ENCODE measurements around the gene ZNF436.
A peak's percentile ranks its signal among the peaks of the same experiment; 100 is the strongest.

Gene ZNF436

DNA sequence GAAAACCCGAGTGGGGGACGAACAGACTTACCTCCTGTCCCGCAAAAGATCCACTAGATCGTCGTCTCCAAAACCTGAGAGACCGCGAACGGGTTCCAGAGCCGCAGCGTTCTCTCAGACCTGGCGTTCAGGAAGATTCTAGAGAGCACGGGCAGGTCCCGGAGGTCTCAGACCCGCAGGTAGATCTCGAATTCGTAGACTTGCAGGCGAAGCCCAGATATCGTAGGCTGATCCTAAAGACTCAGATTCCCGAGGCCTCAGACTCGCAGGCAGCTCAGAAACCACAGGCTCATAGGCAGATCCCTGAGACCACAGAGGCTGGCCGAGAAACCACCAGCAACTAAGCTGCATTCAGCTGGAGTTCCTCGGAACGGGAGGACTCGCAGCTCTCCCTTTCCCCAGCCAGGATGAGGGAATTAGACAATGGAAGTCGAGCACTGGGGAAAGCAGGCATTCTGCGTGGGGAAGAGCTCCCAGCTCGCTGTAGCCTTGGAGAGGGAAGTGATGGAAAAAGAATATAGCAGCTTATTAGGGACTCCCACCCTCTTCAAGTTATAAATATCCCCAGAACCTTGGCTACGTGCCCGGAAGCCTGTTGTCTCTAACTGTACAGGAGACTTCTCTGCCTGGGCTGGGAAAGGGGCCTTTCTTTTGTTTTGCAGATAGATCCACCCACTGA is at the start of gene ZNF436:
Gene ZNF436 (minus strand): TSS at position 502 of the 679 bp plus-strand sequence. CDS start 1,831 bp downstream, outside the sequence.
- DNase-seq (ENCODE audit: low spot score): peak; percentile 92

DNA sequence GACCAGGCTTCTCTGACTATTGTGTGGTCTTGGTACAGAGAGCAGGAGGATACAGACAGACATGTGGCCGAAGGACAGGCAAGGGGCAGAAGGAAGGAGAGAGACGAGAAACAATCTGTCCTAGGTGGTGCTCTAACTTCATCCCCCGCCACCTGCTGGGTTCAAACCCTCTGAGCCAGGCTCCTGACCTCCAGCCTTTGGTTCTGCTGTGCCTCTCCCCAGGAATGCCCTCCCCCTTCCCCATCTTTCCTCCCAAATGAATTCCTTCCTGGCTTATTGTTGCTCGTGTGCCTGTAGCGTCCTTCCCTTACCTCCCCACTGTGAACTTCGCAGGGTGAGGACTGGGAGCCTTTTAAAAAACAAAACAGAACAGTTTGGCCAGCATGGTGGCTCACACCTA is 49.5 kb upstream of the ZNF436 start:
- DNase-seq (ENCODE audit: low spot score): no peak

DNA sequence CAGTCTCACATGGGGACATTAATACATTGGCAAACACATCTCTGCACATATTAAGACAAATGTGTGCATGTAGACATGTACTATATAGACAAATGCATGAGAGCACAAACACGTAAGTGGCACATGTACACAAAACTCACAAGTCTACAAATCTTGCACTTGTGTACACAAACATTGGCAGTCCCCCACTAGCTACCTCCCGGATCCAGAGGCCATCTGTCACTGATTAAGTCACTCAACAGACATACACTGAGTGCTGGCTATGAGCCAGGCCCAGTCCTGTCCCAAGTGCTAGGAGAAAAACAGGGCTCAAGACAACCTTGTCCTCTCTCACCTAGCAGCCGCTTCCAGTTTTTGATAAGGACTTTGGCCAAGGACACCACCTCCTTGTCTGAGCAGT is 47.9 kb upstream of the ZNF436 start:
- DNase-seq (ENCODE audit: low spot score): no peak

DNA sequence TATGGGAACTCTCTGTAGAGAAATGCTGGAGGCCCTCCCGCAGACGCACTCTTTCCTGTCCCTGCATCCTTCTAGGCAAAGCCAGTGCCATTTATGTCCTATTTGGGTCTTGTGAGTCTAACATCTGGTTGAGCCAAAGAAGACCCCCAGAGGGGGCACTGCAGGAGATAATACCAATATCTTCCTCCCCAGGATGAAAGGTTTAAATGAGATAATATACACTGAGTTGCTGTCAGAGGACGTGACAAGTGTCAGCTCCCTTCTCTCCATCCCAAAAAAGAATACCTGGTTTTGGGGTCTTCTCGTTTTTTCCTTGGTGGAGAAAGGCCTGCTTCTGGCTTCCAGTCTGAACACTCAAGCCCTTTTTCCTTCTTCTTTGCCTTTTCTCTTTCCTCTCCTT is 47.3 kb upstream of the ZNF436 start:
- DNase-seq (ENCODE audit: low spot score): no peak

DNA sequence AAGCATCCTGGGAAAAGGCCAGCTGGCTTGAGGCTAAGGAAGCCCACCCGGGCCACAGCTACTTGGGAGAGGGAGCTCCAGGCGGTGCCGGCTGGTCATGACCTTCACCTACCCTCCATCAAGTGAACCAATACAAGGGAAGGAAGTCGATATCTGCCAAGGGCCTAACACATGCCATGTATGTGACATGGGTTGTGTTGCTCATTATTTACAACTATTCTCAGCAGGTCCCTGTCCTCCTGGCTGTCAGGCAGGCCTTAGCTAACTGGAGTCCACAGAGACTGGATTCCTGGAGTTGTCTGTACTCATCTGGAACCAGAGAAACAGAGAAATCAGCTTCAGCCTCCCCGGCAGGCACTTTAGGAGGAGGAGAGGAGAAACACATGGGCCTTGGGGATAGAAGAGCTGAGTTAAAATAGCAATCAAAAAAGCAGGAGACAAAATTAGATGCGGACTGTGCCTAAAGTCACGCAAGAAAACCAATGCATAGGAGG is 39.2 kb upstream of the ZNF436 start:
- DNase-seq (ENCODE audit: low spot score): no peak

DNA sequence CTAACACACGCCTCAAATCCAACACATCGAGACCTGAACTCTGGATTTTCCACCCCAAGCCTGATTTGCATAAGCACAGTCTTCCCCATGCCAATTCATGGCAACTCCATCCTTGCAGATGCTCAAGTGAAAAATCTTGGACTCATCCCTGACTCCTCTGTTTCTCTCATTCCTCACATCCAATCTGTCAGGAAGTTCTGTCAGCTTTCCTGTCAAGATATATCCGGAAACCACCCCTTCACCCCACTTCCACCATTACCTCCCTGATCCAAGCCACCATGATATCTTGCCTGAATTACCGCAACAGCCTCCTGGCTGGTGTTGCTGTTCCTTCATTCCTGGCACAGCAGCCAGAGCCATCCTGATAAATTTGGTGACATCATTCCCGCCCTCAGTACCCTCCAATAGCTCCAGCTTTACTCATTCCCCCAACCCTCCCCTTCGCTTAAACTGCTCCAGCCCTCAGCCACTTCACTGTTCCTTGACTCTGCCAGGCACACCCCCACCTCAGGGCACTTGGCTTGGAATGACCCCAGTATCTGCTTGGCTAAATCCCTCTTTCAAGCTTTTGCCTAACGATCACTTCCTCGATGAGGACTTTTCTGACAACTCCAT is 37.5 kb upstream of the ZNF436 start:
- no peak for DNase-seq (ENCODE audit: low spot score)

DNA sequence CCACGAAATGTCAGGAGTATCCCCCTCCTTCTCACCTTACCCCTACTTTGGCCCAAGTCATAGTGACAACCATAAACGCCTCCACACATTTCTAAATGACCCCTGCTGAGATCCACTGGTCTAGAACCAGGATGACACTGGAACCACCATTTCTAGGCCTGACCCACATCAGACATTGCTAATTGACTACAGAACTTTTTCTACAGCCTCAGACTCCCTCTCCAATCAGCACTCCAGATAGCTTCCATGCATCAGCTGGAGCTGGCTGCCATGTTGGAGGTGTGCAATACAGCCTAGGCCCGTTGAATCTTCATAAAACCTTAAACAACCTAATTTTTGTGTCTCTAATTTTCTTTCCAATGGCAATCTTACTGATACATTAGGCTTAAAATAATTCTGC is 36.3 kb upstream of the ZNF436 start:
- DNase-seq (ENCODE audit: low spot score): no peak

DNA sequence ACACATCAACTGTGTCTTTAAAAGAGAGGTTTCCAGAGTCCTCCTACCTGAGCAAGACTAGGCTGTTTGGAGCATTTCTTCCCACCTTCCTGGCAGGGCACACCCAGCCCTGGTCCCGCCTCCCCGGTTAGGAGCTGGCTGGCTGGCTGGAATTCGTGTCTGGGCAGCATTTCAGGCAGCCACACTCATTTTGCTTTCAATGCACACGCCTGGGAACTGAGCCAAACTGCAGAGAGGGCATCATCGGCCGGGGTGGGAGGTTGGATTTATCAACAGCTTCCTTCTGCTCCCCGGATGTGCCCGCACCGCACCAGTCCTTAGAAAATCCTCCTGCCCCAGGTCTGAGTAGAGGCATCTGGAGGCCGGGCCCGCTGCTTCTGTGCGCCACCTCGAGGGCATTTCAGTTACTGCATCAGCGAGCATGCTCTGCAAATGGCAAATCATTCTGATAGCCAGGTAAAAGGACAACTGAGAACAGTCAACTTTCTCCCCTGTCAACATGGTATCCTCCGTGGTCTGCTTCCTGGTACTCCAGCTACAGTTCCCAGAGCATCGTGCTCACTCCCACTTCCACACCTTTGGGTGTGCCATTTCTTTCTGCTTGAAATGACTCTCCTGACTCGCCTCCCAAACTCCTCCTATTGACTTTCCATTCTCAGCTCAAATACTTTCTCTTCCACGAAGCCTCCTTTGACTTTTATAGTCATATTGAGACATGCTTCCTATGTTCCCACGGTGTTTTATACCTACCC is 34.3 kb upstream of the ZNF436 start:
- DNase-seq (ENCODE audit: low spot score): peak; percentile 85

DNA sequence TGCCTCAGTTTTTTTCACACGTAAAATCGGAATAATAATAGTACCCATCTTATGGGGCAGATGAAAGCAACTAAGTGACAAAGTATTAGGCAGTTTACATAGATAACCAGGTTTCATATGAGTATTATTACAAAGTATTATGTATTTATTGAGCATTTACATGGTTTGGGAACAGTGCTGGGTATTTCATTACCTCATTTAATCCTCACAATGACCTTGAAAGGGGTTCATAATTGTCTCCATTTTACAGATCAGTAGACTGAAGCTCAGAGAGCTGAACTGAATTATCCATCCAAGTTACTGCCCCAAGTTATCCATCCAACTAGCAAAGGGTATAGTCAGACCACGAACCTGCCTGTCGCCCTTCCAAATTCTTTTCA is 33.7 kb upstream of the ZNF436 start:
- DNase-seq (ENCODE audit: low spot score): no peak

DNA sequence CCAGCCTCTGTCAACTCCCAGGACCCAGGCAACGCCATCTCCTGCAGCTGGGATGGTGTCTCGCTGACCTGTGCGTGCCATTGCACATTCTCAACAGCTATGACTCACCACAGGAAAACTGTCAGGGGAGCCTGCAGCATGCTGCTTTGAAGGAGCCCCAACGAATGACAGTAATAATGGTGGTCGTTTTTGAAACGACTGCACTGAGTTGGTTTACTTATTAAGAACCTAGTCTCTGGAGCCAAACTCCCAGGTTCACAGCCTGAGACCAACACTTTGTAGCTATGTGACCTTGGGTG is 33.4 kb upstream of the ZNF436 start:
- DNase-seq (ENCODE audit: low spot score): no peak

DNA sequence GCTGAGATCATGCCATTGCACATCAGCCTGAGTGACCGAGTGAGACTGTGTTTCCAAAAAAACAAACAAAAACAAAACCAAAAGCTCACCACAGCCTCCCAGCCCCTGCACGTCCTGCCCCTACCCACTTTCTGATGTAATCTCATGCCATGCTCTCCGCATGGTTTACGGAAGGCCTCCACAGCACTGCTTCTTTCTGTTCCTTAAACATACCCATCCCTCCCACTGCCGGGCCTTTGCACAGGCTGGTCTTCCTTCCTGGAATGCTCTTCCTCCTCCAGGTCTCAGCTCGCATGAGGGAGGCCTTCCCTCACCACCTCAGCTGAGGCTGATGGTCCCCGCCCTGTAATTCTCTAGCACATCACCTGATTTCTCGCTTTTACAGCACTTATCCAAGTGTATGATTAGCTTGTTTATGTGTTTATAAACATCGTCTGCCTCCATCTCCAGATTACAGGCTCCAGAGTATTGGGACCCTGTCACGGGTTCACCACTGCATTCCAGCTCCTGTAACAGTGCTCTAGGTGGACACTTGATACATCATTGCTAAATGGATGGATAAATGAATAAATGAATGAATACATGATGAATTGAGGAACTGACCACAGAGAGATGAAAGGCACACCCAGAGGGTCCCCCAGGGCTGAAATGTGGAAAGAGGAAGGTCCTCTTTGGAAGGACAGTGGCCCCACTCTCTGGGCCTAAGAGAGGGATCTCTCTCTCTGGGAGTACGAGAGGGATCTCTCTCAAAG is 32.8 kb upstream of the ZNF436 start:
- DNase-seq (ENCODE audit: low spot score): no peak

DNA sequence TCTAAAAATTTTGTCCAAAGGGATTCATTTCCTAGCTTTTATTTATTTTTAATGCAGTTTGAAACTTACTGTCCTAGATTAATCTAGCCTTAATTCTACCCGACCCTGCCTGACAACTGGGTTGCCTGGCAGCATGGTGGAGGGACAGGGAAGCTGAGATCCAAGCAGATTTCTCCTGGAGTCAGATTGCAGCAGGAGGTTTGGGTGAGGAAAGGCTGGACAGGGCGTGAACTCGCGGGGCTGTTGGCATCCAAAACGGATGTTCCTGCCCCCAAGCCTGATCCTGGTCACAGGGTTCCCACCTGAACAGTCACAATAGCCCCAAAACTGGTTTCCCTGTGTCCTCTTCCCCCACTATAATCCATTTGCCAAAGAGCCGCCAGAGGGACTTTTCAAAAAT is 31.7 kb upstream of the ZNF436 start:
- no peak for DNase-seq (ENCODE audit: low spot score)

DNA sequence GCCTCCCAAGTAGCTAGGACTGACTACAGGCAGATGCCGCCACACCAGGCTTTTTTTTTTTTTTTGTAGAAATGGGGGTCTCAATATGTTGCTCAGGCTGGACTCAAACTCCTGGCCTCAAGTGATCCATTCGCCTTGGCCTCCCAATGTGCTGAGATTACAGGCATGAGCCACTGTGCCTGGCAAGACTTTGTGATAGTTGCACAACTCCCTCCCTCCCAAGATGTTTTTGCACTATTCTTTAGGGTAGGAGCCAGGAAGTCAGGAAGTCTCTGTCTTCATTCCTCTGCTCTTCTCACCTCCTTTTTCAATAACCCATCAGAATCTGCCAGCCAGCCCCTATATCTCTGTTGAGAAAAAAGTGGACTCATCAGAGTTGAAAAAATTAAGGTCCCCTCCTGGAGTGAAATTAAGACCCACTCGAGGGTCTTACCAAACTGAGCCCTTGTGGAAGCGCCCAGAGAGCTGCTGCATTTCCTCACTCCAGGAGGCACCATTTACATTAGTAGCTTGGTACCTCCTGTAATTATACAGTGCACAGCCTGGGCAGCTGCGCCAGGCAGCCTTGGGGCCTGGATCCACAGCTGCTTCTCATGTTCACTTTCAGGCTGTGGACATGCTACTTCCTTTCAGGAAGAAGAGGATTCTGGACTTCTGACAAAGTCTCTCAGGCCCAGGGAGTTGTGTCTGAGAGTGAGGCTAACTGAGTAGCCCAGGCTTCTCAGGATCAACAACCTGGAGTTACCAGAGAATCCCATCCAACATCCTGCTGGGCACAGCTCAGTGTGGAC is 30.9 kb upstream of the ZNF436 start:
- no peak for DNase-seq (ENCODE audit: low spot score)

DNA sequence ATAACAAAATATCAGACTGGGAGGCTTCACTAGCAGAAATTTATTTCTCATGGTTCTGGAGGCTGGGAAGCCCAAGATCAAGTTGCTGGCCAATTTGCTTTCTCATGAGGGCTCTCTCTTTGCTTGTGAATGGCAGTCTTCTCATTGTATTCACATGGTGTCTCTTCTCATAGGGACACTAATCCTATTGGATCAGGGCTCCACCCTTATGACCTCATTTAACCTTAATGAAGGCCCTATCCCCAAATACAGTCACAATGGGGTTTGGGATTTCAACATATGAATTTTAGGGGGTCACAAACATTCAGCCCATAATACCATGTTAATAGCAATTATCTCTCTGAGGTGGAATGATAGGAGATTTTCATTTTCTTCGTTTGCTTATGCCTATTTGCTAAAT is 29.6 kb upstream of the ZNF436 start:
- DNase-seq (ENCODE audit: low spot score): no peak

DNA sequence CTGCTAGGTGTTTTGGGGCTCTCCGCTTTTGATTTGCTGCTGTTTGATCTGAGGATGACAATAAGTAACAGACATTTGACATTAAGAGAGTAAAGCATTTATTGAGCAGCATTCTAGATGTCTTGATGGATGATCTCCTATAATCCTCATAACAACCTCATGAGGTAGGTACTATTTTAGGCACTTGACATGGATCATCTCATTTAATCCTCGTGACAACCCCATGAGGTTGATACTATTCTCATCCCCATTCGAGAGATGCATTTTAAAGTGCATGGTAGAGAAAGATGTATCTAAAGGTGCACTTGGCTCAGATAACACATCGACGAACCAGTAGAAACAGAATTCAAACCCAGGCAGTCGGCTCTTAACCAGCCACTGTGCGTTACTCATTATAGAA is 28.3 kb upstream of the ZNF436 start:
- DNase-seq (ENCODE audit: low spot score): no peak

DNA sequence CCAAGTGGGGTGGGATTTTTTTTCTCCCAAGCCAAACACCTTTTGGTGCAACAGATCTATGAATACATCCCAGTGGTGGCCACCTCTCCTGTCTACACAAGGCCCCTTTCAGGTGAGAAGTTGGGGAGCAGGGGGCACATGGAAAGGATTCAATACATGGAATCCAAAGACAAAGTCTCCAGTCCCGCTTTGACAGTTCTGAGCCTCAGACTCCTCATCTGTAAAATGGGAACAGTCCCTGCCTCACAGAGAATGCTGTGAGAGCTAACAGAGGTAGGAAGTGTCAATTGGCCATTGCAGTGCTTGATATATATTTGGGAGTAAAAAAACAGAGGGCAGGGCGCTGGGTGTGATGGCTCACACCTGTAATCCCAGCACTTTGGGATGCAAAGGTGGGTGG is 26.7 kb upstream of the ZNF436 start:
- DNase-seq (ENCODE audit: low spot score): no peak

DNA sequence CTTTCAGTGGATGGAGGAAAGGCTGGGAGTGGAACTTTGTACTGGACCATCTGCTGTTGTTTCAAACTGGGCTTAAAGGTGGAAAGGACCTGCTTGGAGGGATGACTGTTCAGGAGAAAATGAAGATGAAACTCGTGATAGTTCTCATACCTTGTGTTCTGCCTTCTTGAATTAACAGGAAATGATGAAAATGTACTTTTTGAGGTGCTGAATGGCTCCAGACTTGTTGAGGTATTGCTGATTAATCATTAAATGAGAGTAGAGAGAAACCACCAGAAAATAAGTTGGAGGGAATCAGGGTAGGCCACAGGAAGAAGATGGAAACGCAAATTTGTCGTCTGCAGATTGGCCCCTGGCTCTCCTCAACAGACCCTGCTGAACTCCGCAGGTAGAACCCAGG is 26.2 kb upstream of the ZNF436 start:
- DNase-seq (ENCODE audit: low spot score): no peak

DNA sequence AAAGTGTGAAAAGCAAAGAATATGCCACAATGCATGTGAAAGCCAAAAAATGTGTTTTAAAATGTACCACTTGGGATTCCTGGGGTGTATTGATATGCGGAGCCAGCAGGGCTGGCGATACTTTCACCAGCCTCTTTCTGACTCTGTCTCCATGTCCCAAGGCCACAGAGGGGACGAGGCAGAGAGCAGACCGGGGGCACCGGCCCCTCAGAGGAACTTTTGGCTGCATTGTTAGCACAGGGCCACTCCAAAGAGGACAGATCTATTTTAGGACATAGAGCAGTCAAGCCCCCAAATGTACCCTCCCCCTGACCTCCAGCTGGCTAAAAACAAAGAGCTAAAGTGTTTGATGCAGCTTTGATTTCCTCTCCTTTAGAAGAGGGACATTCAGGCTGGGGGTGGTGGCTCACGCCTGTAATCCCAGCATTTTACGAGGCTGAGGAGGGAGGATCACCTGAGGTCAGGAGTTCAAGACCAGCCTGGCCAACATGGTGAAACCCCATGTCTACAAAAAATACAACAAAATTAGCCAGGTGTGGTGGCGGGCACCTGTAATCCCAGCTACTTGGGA is 25.6 kb upstream of the ZNF436 start:
- no peak for DNase-seq (ENCODE audit: low spot score)

DNA sequence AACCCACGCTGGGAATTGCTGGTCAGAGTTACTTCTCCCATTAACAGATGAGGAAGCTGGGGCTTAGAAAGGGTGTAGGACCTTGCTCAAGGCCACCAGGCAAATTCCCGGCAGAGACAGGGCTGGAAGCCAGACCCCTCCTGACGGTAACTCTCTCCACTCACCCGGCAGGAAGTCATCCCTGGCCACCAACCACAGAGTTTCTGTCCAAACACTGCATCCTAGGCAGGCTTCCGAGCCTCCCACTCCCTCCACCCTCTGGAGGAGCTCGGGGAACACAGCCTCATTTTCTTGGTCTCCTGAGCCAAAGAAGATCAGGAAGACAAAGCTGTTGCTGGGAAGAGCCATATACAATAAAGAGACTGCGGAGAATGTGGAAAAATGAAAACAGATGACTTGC is 25.0 kb upstream of the ZNF436 start:
- DNase-seq (ENCODE audit: low spot score): peak; percentile 90

DNA sequence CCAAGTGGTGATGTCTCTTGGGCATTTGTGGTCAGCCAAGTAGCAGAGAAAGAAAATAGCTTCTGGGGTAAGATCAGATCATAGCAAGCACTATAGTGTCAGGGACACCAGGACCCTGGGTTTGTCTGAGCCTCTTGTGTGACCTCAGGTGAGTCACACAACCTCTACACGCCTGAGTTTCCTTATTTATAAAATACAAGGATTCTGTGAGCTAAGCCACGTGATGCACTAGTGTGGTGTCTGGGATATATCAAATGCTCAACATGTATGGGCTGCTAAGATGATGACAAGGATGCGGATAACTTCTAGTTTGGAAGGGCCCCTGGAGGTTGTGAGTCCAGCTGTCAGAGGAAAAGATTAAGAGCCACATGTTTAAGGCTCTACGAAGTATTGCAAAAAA is 24.5 kb upstream of the ZNF436 start:
- no peak for DNase-seq (ENCODE audit: low spot score)

DNA sequence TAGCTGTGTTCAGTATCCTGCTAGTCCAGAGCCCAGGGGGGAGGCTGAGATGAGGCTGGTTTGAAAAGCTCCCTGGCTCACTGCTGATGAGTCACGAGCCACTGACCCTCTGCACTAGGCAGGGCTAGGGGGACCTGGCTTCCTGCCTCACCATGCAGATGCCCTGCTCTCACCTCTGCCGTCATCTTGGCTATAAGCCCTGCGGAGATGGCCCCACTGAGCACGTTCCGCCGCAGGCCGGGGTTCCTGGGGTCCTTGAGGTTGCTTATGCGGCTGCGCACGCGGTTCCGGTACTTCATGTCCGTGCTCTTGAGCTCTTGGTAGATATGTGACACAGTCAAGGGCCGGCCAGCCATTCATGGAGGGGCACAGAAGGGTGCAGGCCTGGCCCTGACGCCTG is 24.1 kb upstream of the ZNF436 start:
- DNase-seq (ENCODE audit: low spot score): no peak

Data from left forelimb (tissue), 1 donor.